ENCODE measurements around the gene CAPN9.
A peak's percentile ranks its signal among the peaks of the same experiment; 100 is the strongest.
"Not testable (repeated sequence)": the region's sequence is repeated elsewhere in the genome, so short reads cannot be mapped to it uniquely, and the experiment has no call there.

CAPN9 gene

DNA sequence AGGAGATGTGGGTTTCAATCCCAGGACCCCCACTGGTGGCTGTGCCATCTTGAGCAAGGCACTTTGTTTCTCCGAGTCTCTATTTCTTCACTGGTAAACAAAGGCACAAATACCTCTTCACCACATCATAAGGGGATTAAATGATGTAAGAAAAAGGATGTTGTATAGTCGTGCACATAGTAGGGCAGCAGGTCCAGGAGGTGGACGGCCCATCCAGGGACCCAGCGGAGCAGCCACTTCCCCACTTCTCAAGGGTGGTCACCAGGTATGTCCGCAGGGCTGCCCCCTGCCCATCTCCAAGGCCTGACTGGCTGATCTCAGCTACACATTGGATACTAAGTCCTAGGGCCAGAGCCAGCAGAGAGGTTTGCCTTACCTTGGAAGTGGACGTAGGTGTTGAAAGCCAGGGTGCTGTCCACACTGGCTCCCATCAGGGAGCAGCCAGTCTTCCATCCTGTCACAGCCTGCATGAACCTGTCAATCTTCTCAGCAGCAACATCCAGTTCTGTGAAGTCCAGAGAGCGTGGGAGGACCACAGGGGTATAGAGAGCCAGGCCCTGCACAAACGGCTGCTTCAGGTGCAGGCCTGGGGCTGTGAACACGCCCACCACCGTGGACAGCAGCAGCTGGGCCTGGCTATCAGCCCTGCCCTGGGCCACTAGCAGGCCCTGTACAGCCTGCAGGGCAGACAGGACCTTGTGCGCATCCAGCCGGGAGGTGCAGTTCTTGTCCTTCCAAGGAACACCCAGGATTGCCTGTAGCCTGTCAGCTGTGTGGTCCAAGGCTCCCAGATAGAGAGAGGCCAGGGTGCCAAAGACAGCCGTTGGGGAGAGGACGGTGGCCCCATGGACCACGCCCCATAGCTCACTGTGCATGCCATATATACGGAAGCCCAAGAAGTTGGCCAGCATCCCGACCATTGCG, 37.3 kb upstream of the CAPN9 start:
- no peak for DNase-seq (ENCODE audit: low spot score)

DNA sequence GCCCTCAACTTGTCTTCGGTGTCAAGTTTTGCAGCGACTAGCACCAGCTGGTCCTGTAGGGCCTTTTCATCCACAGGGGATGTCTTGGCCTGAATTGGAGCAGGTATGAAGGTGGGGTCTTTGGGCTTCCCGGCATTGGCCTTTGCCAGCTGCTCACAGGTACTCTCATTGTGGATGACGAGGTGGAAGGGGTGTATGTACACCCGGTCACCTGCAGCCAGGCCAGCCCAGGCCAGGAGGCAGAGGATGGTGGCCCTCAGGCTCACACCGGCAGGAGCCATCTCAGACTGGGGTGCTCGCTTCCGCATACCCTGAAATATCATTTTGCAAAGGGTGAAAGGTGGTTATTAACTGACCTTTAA, 36.7 kb upstream of the CAPN9 start:
- DNase-seq (ENCODE audit: low spot score): no peak

DNA sequence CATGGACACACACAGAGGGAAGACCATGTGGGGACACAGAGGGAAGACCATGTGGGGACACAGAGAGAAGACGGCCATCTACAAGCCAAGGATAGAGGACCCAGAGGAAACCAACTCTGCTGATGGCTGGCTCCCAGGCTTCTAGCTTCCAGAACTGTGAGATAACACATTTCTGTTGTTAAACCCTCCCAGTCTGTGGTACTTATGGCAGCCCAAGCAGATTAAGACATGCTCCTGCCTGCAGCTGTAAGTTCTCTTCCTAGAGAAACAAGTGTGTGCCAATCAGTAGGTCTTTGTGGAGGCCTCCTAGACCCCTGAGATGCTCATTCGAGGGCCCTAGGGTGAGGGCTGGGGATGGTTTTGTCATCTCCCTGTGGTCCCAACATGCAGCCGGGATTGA, 35.9 kb upstream of the CAPN9 start:
- DNase-seq (ENCODE audit: low spot score): no peak

DNA sequence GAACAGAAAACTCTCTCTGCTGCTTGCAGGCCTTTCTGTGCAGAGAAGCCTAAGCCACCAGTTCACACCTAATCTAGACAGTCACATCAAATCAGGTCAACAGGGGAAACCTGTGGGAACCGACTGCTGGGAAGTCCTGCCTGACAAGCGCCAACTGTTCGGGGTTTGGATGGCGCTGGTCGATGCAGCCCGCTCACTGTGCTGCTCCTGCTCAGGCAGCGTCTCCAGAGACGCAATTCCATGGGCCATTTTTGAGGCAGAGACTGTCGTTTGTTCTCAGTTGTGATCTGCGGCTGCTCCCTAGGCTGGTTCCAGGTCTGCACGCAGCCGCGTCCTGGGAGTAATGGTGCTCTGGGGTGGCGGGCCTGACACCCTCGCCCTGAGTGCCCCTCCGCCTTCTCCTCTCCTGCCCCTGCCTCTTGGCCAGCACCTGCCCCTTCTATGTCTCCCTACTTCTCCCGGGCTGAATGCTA, 34.7 kb upstream of the CAPN9 start:
- DNase-seq (ENCODE audit: low spot score): no peak

DNA sequence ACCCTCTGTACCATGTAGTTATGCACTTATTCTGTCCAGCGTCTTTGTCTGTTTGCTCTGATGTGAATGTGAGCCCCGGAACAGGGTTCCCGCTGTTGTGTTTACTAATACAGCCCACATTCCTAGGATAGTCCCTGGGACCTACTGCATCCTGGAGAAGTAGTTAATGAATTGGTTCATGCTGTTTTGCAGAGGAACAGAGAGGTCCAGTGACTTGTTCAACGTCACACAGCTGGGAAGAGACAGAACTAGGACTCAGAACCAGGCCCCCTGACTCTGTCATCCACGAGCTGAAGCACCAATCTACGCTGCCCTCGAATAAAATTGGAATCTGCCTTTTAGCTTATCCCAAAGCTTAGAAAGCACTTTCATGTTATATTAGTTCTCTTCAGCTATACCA, 34.0 kb upstream of the CAPN9 start:
- DNase-seq (ENCODE audit: low spot score): no peak

DNA sequence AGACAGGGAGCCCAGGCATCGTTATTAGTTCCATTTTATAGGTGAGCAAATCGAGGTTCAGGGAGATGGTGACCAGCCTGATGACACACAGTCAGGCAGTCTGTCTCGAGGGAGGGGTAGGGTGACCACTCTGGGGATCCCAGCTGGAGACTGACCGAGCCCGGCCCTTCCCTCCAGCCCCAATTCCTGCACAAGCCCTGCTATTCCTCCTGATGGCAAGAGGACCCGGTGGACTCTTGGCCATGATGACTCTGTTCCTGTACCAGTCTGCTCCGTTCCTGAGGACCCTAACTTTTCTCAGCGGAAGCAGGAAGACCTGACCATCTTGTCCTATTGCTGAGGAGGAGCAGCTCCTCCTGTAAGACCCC, 33.7 kb upstream of the CAPN9 start:
- DNase-seq (ENCODE audit: low spot score): no peak

DNA sequence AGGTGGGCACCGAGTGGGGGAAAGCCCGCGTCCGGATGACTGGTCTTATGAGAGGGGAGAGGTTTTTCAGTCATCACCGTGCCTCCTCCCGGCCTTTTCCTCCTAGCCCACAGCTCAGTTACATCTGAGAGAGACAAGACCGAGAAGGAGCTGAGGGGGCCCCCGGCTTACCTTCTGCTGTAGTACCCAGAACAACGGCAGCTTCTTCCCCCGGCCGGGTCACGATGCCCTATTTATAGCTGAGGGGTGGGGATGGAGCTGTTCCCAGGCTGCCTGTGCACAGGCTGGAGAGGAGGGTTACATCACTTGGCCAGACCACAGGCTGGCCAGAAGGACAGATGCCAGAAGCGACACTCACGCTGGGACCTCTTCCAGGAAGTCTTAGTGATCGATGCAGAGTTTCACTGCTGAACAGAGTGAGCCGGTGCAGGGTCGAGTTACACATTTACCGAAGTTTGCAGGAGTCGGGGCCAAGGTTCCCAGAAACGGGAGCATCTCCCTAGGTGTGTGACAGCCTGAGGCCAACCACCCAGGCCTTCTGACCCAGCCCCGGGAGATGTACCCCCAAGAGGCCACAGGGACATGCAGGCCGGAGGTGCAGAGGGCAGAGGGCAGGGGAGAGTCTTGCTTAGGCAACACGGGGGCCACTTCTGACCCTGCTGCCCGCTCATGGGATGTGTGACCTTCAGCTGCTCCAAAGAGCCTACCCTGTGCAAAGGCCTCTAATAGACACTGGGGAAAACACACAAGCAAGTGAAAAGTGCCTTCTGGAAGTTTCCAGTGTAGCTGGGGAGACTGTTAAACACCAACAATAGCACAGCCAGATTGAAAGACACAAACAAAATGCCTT, 33.0 kb upstream of the CAPN9 start, which contains the start of gene AGT:
Gene AGT, minus strand, starts transcription at position 208 of the 850 bp plus-strand sequence. CDS start 3,299 bp downstream, outside the sequence.
- DNase-seq (ENCODE audit: low spot score): no peak

DNA sequence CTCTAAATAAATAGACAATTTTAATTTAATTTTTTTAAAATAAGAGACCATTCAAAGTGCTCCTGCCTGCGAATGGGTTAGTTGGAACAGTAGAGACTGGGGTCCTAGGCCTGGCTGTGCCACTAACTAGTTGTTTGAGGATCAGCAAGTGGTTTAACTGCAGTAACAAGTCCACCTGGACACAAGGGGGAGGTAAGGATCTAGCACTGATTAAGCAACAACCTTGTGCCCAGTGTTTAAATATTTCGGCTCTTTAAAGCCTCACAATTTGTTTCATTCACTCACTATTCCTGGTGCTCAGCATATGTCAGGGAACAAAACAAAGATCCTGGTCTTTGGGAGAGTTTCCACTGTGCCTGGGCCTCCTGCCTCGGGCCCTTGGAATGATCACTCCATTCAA, 31.7 kb upstream of the CAPN9 start:
- DNase-seq (ENCODE audit: low spot score): no peak

DNA sequence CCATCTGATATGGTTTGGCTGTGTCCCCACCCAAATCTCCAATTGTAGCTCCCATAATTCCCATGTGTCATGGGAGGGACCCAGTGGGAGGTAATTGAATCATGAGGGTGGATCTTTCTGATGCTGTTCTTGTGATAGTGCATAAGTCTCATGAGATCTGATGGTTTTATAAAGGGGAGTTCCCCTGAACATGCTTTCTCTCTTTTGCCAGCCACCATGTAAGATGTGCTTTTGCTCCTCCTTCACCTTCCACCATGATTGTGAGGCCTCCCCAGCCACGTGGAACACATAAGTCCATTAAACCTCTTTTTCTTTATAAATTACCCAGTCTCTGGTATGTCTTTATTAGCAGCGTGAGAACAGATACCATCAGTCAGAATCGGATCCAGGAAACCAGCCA, 30.7 kb upstream of the CAPN9 start:
- not testable (repeated sequence) for DNase-seq (ENCODE audit: low spot score)

DNA sequence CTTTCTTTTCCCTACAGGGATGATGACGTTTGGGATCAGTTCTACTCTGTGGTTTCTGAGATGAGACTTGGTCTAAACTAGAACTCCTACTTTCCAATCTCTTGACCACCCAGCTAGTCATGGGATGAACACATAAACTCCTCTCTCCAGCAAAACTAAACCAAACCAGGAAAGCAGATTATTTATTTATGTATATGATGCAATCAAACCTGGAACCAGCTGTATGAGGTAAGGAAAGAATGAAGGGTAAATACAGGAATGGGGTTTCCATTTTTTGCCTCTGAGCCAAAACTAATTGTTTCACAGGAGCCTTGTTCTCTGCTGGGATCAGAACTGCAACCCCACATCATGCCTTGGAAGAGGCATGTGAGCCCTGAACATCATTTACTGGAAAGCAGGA, 29.9 kb upstream of the CAPN9 start:
- no peak for DNase-seq (ENCODE audit: low spot score)

DNA sequence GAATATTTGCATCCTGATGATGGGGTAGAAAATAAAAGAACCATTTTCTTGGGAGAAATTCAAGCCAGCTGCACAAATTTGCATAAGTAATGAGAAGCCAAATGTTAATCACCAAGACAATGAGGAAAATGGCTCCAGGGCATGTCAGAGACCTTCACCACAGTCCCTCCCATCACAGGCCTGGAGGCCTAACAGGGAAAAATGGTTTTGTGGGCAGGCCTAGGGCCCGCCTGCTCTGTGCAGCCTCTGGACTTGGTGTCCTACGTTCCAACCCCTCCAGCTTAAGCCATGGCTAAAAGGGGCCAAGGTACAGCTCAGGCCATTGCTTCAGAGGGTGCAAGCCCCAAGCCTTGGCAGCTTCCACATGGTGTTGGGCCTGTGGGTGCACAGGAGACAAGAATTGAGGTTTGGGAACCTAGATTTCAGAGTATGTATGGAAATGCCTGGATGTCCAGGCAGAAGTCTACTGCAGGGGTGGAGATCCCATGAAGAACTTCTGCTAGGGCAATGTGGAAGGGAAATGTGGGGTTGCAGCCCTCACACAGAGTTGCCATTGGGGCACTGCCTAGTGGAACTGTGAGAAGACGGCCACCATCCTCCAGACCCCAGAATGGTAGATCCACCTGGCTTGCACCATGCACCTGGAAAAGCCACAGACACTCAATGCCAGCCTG, 25.2 kb upstream of the CAPN9 start:
- not testable (repeated sequence) for DNase-seq (ENCODE audit: low spot score)

DNA sequence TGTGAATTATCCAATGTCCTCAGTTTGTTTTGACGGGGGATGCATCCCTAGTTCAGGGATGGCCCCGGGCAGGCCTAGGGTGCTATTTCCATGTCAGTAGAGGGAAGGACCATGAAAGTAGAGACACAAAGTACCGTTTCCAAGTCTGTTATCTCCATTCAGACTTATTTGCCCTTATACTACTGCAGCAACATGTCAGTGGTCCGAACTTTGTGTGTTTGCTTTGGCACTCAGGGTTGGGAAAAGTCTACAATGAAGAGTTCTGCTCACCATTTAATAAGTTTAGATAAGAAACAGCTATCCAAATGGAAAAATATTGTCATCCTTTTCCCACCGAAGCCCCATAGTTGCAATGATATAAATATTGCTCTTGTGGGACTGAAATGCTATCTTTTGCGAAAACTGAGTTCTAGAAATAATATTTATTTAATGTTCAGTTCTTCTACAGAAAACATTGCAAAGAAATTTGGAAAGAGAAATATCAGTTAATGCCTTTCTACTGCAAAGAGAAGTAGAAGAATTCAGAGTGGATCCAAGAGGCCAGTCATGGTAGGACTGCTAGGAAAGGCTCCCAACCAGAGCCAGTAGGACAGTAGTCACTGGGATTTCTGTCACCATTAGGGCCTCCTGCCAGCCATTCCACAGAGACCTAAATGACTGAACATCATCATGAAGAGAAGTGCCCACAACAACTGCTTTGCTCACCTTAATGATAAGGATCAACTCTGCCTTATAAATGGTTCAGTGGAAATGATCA, 21.8 kb upstream of the CAPN9 start:
- DNase-seq (ENCODE audit: low spot score): no peak

DNA sequence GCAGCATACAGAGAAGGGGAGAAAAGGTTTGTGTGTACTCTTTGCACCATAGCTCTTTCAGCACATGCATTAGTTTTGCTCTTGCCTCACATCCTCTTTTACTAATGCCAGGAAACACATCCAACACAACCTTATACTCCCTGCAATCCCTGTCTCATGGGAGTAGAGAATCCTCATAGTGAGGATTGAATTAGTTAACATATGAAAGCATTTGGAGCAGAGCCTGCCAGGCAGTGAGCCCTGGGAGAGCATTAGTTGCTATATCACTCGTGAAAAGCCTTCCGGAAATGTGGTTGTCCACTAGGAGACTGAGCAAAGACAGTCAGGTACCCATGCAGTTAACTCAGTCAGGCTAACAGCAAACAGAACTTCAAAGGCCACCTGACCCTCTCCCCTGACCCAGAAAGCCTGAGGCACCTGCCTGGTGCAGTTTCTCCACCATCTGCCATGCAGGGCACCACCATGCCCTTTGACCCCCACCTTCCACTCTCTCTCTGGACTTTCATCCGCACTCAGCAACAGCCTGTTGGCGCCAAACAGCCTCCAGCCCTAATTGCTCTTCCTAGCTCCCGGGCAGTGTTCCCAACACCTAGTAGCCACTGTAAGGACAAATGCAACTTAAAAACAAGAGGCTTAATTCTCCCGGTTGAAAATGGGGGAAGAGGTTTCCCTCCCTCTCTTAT, 18.3 kb upstream of the CAPN9 start:
- no peak for DNase-seq (ENCODE audit: low spot score)

DNA sequence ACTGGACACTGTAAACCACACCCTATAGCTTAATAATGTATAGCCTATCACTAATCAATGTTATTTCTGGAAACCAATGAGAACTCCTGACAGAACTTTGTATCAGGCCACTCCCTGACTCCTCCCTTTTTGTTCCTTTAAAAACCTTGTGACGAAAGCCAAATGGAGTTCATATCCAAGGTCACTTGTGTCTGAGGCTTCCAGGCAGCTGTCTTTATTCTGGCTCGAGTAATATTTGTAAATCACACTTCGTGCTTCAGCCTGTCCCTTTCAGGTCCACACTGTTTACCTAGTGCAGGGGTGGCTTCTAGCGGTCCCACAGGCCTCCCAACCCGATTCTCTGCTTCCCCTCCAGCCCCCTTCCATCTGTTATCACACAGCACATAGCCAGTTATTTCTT, 16.2 kb upstream of the CAPN9 start:
- DNase-seq (ENCODE audit: low spot score): no peak

DNA sequence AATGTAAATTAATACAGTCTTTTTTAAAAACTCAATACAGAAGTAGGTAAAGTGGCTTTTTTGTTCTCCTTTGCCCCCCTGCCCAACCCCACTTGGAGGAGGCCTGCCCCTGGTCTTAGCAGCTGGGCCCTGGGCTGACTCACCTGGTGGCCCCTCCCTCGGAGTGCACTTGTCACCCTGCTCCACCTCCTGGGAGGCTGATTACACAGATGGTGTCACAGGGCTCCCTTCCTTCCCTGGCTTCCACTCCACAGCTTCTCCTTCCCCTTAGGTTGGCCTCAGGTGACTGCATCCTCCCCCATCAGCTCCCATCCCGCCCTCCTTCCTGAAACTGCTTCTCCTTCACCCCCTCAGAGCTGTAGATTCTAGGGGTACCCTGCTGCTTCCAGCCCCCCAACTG, 11.7 kb upstream of the CAPN9 start:
- peak; percentile 8 for DNase-seq (ENCODE audit: low spot score)

DNA sequence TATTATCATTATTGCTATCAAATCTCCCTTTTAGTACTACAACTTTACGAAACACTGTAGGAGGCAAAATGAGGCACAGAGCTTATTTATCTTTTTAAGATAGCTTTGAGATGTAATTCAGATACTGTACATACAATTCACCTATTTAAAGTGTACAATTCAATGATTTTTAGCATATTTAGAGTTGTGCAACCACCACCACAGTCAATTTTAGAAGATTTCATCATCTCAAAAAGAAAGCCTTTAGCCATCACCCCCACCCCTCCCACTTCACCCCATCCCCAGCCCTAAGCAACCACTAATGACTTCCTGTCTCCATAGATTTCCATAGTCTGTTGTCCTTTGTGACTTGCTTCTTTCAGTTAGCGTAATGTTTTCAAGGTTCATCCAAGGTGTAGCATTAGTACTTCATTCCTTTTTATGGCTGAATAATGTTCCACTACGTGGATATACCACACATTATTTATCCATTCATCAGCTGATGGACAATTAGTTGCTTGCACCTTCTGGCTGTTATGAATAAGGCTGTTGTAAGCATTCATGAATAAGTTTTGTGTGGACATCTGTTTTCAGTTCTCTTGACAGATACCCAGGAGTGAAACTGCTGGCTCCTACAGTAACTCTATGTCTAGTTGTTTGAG, 9.4 kb upstream of the CAPN9 start:
- no peak for DNase-seq (ENCODE audit: low spot score)

DNA sequence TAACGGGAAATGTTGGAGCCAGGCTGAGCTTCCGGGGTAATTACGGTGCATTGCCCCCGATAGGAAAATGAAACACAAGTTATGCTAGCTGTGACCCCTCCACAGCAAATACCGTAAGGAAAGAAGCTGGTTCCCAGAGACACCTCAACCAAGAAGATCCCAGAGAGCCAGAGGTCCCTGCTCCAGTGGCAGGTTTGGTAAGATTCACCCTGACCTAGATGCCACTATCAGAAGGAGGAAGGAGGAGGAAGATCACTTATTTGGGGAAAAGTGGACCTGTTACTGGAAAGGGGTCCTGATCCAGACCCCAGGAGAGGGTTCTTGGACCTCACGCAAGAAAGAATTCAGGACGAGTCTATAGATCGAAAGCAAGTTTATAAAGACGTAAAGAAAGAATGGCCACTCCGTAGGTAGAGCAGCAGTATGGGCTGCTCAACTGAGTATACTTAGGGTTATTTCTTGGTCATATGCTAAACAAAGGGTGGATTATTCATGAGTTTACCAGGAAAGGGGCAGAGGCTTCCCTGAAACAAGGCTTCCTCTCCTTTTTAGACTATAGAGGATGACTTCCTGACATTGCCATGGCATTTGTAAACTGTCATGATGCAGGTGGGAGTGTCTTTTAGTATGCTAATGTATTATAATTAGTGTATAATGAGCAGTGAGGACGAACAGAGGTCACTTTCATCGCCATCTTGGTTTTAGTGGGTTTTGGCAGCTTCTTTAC, 7.5 kb upstream of the CAPN9 start:
- DNase-seq (ENCODE audit: low spot score): no peak

DNA sequence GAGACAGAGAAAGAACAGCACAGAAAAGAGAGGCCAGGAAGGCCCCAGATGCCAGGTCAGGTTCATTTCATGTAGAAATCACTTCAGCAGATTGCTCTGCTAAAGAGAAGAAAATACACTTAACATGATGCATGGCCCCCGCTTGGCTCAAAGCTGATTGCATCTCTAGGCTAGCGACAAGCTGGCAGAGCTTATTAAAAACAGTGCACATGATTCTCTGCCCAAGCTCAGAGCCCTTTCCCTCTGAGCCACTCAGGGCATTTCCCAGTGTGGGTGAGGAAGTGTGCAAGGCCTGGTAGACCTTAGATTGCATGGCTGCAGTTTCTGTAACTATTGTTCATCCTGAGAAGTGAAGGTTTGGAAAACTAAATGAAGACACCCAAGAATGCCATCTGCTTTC, 3.3 kb upstream of the CAPN9 start:
- DNase-seq (ENCODE audit: low spot score): no peak

DNA sequence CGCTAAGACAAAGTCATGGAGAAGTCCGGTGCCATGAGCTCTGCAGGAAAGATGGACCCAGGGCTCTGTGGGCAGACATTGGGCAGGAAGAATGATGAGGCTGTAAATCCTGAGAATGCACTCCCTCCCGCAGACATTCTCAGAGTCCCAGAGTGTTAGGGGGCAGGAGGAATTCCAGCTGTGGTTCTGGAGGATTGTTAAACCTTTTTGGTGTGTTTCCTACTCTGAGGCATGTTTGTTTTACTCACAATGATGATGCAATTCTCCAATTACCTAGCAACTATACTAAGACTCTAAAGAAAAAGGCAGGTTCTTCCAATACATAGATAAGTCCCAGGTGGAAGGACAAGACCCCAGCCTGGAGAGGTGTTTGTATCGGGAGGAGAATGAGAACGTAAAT, 2.8 kb upstream of the CAPN9 start:
- DNase-seq (ENCODE audit: low spot score): no peak

DNA sequence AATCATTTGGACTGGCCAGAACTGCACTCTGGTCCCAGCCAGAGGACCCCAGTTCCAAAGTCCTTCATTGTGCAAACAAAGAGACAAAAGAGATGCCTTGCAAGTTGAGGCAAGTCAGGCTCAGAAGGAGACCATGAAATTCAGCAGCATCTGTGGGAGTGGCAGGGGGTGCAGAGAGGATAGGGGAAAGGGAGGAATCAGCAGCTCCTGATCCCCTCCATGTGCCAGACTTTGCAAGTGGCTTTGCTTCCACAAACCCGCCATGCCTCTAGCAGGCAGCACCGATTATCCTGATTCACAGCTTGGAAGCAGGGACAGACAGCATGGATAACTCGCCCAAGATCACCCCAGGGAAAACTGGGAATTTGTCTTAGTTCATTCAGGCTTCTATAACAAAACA, 2.1 kb upstream of the CAPN9 start:
- DNase-seq (ENCODE audit: low spot score): no peak
